HT-29 (cell line): Measurements from ENCODE around the gene PCDHGA5. TPM values are rescaled to one million over a fixed set of nuclear protein-coding genes. Genes with fewer than 3 reads are reported as not detected.
"Not testable (repeated sequence)": the region's sequence is repeated elsewhere in the genome, so short reads cannot be mapped to it uniquely, and the experiment has no call there.

ENCODE experiments used
- DNase-seq: peaks from one replicate; pipeline ENCODE4 v3.0.0-alpha.2; 2015; ENCODE audit warnings: low spot score
- total RNA-seq: library from RNA; depleted of rRNA; stranded (reverse); fragments of >200 nt; shearing (Covaris generic); gene quantifications from 2 replicates; pipeline ENCODE4 v1.2.3, GENCODE V29; 2014; rRNA removed

The PCDHGA5 gene
- total RNA-seq, 1 experiment from 2014 or later: 0.13 TPM

GRCh38 chr5:141414548-141415274 is 50.7 kb downstream of the PCDHGA5 start:
- not testable (repeated sequence) for DNase-seq

- not testable (repeated sequence) for DNase-seq
Measured at GRCh38 chr5:141415275-141415618, 51.3 kb downstream of the PCDHGA5 start.

Other genes starting within 250 kb of the PCDHGA5 start
- gene PCDHB4, start 242.3 kb upstream of the PCDHGA5 start, total RNA-seq: not detected in 2 replicates
- gene PCDHB5, start 229.0 kb upstream of the PCDHGA5 start, total RNA-seq: not detected in 2 replicates
- gene PCDHB6, start 214.1 kb upstream of the PCDHGA5 start, total RNA-seq: not detected in 2 replicates
- 0.05 TPM in 2 replicates for gene PCDHB7, start 191.5 kb upstream of the PCDHGA5 start, total RNA-seq
- 0.16 TPM in 1 of 2 replicates, not detected in the other for gene PCDHB8, start 186.4 kb upstream of the PCDHGA5 start, total RNA-seq
- gene PCDHB16, start 181.8 kb upstream of the PCDHGA5 start, total RNA-seq: 0.05 and 0.69 TPM in 2 replicates
- 0.03 and 0.25 TPM in 2 replicates for gene PCDHB9, start 177.0 kb upstream of the PCDHGA5 start, total RNA-seq
- 0.05 TPM in 1 of 2 replicates, not detected in the other for gene PCDHB10, start 171.8 kb upstream of the PCDHGA5 start, total RNA-seq
- 0.23 TPM in 1 of 2 replicates, not detected in the other for gene PCDHB11, start 164.5 kb upstream of the PCDHGA5 start, total RNA-seq
- gene PCDHB12, start 155.4 kb upstream of the PCDHGA5 start, total RNA-seq: 0.13 and 0.18 TPM in 2 replicates
- 0.05 and 0.15 TPM in 2 replicates for gene PCDHB13, start 150.2 kb upstream of the PCDHGA5 start, total RNA-seq
- 0.18 and 0.31 TPM in 2 replicates for gene PCDHB14, start 140.8 kb upstream of the PCDHGA5 start, total RNA-seq
- 0.05 and 0.20 TPM in 2 replicates for gene PCDHB15, start 118.8 kb upstream of the PCDHGA5 start, total RNA-seq
- 0.33 TPM in 1 of 2 replicates, not detected in the other for gene SLC25A2, start 60.1 kb upstream of the PCDHGA5 start, total RNA-seq
- gene TAF7, start 43.4 kb upstream of the PCDHGA5 start, total RNA-seq: 36.5 and 44.4 TPM in 2 replicates
- 0.21 and 0.61 TPM in 2 replicates for gene PCDHGA1, start 33.6 kb upstream of the PCDHGA5 start, total RNA-seq
- 0.03 and 0.05 TPM in 2 replicates for gene PCDHGA2, start 25.4 kb upstream of the PCDHGA5 start, total RNA-seq
- 0.10 TPM in 1 of 2 replicates, not detected in the other for gene PCDHGA3, start 20.3 kb upstream of the PCDHGA5 start, total RNA-seq
- 0.10 and 0.23 TPM in 2 replicates for gene PCDHGB1, start 14.1 kb upstream of the PCDHGA5 start, total RNA-seq
- 0.05 TPM in 1 of 2 replicates, not detected in the other for gene PCDHGA4, start 9.1 kb upstream of the PCDHGA5 start, total RNA-seq
- gene PCDHGB2, start 4.2 kb upstream of the PCDHGA5 start, total RNA-seq: 0.26 TPM in 1 of 2 replicates, not detected in the other
- 0.41 and 0.47 TPM in 2 replicates for gene PCDHGB3, start 6.1 kb downstream of the PCDHGA5 start, total RNA-seq
- gene PCDHGA6, start 9.7 kb downstream of the PCDHGA5 start, total RNA-seq: 0.21 and 0.48 TPM in 2 replicates
- 0.03 TPM in 1 of 2 replicates, not detected in the other for gene PCDHGA7, start 18.6 kb downstream of the PCDHGA5 start, total RNA-seq
- gene PCDHGB4, start 23.5 kb downstream of the PCDHGA5 start, total RNA-seq: 0.05 TPM in 1 of 2 replicates, not detected in the other
- 0.10 TPM in 1 of 2 replicates, not detected in the other for gene PCDHGA8, start 28.5 kb downstream of the PCDHGA5 start, total RNA-seq
- gene PCDHGB5, start 33.8 kb downstream of the PCDHGA5 start, total RNA-seq: not detected in 2 replicates
- 0.31 and 0.50 TPM in 2 replicates for gene PCDHGA9, start 38.6 kb downstream of the PCDHGA5 start, total RNA-seq
- gene PCDHGB6, start 43.9 kb downstream of the PCDHGA5 start, total RNA-seq: 0.18 and 0.33 TPM in 2 replicates
- gene PCDHGA10, start 48.8 kb downstream of the PCDHGA5 start, total RNA-seq: 2.8 and 4.3 TPM in 2 replicates
- gene PCDHGB7, start 53.5 kb downstream of the PCDHGA5 start, total RNA-seq: 0.66 and 2.1 TPM in 2 replicates
- gene PCDHGA11, start 56.9 kb downstream of the PCDHGA5 start, total RNA-seq: 0.13 and 0.64 TPM in 2 replicates
- 0.13 and 0.37 TPM in 2 replicates for gene PCDHGA12, start 66.3 kb downstream of the PCDHGA5 start, total RNA-seq
- gene PCDHGC3, start 111.8 kb downstream of the PCDHGA5 start, total RNA-seq: 1.8 and 2.1 TPM in 2 replicates
- gene PCDHGC4, start 120.9 kb downstream of the PCDHGA5 start, total RNA-seq: 1.7 TPM in 1 of 2 replicates, not detected in the other
- 0.61 TPM in 1 of 2 replicates, not detected in the other for gene PCDHGC5, start 124.9 kb downstream of the PCDHGA5 start, total RNA-seq